SU-DHL-6 (cell line): ENCODE results near the gene CAMSAP1.

ENCODE experiments used
- EZH2phosphoT487 ChIP-seq: fragments of 200-600 bp; sonication (generic), shearing (Covaris generic); conservative IDR thresholded peaks from 2 replicates; pipeline ENCODE4 v1.6.1; 2018; ENCODE audit warnings: mild to moderate bottlenecking, antibody characterized with exemption, low read length, moderate library complexity, mixed read lengths
- TF ChIP-seq, protein P1 (sequence below): fragments of 200-600 bp; sonication (generic); IDR thresholded peaks from one replicate; pipeline ENCODE4 v1.5.1; 2017; ENCODE audit warnings: antibody characterized with exemption, mild to moderate bottlenecking, low read length, moderate library complexity; ENCODE audit not compliant: insufficient read depth, poor library complexity, severe bottlenecking

GRCh38 chr9:135893104-135893503 lies 14.2 kb downstream of the CAMSAP1 start:
- TF ChIP-seq, protein P1, sequence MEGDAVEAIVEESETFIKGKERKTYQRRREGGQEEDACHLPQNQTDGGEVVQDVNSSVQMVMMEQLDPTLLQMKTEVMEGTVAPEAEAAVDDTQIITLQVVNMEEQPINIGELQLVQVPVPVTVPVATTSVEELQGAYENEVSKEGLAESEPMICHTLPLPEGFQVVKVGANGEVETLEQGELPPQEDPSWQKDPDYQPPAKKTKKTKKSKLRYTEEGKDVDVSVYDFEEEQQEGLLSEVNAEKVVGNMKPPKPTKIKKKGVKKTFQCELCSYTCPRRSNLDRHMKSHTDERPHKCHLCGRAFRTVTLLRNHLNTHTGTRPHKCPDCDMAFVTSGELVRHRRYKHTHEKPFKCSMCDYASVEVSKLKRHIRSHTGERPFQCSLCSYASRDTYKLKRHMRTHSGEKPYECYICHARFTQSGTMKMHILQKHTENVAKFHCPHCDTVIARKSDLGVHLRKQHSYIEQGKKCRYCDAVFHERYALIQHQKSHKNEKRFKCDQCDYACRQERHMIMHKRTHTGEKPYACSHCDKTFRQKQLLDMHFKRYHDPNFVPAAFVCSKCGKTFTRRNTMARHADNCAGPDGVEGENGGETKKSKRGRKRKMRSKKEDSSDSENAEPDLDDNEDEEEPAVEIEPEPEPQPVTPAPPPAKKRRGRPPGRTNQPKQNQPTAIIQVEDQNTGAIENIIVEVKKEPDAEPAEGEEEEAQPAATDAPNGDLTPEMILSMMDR, result no peak
- no peak for TF ChIP-seq EZH2phosphoT487
